AG08396 (cell line): ENCODE results near the gene FOXO4.

ENCODE experiments used
- DNase-seq: peaks from one replicate; pipeline ENCODE4 v3.0.0; 2012; ENCODE audit warnings: low spot score, mixed read lengths

Gene FOXO4

DNA sequence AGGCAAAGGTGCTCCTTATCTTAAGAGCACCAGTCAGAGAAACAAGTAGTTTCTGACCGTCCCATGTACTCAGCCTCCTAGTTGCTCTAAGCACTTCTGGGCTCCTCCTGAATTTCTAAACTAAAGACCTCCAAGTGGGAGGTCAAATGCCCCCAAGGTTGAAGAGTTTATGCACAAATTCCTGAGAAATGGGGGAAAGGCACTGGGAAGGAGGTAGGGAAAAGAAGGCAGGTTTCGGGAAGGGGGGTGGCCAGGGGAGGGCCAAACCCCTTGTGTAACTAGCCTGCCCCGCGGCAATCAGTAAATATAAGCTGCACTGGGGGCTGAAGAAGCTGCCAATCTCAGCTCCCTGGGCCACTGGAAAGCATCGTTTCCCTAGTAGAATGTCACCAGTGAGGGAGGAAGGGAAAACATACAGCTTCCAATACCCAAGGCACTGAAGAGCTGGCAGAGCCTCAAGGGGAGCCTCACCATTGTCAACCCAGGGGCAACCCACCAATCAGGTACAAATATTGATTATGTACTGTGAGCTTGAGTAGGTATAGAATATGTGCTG is 3.4 kb downstream of the FOXO4 start:
- DNase-seq: no peak

DNA sequence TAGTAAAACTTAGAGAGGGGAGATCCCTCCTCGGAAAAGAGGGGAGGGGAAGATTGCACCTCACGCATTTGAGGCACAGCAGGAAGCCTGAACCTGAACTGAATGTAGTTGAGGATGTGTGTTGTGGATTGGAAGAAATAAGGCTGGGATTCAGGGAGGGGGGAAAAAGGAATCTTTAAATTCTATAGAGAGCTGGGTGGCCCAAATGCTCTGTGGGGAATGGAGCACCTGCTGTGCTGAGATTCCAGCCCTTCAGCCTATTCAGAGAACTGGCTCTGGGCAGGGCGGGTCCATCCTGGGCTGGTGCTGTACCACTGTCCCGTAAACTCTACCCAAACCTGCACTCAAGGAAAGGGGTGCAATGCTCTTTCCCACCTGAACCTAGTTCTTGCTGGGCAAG is 4.1 kb downstream of the FOXO4 start:
- DNase-seq: no peak

DNA sequence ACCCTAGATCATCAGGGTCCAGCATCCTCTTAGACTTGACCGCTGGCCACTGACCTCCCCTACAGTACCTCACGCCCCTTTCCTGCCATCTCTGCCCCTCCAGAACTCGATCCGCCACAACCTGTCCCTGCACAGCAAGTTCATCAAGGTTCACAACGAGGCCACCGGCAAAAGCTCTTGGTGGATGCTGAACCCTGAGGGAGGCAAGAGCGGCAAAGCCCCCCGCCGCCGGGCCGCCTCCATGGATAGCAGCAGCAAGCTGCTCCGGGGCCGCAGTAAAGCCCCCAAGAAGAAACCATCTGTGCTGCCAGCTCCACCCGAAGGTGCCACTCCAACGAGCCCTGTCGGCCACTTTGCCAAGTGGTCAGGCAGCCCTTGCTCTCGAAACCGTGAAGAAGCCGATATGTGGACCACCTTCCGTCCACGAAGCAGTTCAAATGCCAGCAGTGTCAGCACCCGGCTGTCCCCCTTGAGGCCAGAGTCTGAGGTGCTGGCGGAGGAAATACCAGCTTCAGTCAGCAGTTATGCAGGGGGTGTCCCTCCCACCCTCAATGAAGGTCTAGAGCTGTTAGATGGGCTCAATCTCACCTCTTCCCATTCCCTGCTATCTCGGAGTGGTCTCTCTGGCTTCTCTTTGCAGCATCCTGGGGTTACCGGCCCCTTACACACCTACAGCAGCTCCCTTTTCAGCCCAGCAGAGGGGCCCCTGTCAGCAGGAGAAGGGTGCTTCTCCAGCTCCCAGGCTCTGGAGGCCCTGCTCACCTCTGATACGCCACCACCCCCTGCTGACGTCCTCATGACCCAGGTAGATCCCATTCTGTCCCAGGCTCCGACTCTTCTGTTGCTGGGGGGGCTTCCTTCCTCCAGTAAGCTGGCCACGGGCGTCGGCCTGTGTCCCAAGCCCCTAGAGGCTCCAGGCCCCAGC is 5.2 kb downstream of the FOXO4 start:
- no peak for DNase-seq

DNA sequence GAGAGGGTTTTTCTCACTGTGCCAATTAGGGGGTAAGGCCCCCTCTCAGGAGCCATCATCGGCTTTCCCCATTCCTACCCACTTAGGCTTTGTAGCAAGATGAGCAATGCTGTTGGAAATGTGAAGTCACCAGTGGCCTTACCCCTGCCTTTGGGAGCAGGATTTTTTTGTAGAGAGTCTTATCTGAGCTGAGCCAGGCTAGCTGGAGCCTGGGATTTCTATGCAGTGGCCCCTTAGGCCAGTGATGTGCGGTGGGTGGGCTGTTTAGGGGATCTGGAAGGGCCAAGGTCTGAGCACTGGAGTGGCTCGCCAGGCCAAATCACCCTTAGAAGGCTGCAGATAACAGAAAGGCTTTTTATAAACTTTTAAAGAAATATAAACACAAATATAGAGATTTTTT is 6.6 kb downstream of the FOXO4 start:
- DNase-seq: no peak

DNA sequence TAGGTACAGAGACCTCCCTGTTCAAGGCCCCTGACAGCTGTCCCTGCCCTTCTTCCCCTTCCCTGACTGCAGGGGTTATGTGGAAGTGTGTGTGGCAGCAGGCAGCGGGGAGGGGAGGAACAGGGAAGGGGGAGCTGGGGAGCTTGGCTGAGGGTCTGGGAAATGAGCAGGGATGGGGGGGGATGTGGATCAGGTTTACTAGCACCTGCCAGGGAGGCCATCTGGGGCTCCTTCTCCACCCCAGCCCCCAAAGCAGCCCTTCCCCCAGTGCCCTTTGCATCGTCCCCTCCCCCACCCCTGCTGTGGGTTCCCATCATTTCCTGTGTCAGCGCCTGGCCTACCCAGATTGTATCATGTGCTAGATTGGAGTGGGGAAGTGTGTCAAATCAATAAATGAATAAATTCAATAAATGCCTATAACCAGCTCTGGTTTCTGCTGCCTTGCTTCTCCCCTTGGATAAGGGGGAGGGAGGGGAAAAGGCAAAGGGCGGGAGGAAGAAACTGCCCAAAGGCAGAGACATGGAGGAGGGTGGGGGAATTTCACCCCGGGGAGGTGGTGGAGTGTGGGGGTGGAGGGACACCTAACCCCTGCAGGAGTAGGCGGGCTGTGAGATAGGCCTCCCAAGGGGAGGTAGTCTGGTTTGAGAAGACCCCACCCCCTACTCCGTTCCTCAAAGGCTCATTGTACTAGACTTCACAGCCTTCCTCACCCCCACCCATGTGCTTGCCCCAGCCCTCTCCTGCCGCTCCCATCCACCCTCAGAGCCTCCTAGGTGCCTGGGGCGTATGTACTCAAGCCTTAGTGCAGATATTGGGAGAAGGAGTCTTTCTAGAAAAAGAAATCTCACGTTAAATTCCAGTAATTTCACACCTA is 7.7 kb downstream of the FOXO4 start:
- no peak for DNase-seq

DNA sequence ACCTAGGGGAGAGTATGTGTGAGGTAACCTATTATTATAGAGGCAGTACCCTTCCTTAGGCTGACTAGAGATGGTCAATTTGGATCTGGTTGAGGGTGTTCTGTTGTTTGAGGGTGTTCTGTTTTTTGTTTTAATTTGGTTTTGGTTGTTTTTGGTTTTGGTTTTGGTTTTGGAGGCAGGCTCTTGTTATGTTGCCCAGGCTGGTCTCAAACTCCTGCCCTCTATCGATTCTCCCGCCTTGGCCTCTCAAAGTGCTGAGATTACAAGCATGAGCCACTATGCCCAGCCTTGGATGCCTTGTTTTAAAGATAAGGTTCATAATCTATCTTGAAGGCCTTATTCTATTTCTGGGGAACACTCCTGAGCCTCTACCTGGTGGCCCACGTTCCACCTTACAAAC is 10.0 kb downstream of the FOXO4 start:
- DNase-seq: no peak

DNA sequence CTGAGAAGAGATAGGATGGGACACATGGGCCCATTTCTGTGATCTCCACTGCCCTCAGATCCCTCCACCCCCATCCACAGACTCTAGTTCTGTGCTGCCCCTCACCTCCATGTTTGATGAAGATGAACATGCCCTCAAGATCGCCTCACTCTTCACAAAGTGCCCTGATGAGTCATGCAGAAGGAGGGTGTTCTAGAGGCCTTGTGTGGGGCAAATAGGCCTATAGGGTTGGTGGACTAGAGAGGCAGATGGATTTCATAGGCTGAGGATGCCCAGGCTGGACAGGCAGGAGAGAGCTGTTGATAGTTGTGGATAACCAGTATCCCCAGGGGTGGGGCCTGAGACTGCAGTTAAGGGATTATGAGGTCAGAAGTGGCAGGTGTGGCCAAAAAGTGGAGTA is 10.8 kb downstream of the FOXO4 start, which contains the start of gene CXorf65:
TSS of gene CXorf65 (minus strand) at position 314 of the 400 bp plus-strand sequence. CDS start at position 130, 184 bp downstream.
- no peak for DNase-seq

DNA sequence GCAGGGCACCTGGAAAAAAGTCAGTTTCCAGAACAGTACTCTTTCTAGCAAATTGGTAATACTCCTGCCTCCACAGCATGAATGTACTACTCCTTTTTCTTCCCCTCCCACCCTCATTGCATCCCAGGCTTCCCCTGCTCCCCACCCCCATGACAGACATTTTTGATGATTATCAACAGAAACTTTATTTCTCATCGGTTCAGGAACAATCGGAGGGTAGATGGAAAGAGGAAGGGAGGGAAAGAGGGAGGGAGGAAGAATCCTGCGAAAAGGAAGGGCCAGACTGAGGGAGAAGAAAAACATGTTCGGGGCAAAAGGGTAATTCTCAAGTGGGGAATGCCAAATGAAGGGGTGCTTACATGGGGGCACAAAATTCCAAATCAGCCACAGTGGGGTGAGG is 11.6 kb downstream of the FOXO4 start:
- DNase-seq: no peak

DNA sequence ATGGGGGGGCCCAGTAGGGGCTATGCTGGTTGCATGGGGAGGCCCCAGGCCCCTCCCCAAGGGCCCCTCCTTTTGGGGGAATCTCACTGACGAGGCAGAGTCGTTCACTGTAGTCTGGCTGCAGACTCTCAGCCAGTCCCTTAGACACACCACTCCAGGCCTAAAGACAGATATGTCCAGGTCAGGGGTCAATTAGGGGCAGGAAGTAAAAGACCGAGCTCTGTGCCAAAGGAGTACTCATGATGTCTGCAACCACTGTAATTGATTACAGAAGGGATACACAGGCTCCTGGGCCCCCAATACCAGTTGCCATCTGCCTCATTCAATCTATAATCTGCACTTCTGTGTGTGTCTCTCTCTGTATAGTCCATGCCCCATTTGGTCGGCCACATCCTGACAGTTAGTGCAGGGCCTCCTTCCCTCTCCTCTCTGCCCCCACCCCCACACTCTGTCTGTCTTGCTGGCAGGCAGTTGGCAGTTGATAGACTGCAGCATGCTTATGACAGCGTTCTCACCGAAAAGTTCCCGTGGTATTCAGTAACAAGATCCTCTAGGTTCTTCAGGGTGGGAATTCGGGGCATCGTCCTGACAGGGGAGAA is 12.2 kb downstream of the FOXO4 start:
- DNase-seq: no peak

DNA sequence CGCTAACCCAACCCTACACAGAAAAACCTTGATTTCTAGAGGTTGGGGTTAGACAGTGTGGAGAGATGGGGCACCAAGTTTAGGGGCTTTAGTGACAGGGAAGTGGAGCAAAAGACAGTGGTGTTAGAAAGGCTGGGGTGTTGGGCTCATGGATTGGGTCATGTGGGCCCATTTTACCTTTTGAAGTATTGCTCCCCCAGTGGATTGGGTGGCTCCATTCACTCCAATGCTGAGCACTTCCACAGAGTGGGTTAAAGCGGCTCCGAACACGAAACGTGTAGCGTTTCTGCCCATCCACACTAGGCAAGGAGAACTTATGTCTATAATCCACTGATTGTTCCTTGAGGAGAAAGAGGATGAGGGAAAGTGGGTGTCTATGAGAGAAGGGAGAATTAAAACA is 13.4 kb downstream of the FOXO4 start:
- DNase-seq: no peak

DNA sequence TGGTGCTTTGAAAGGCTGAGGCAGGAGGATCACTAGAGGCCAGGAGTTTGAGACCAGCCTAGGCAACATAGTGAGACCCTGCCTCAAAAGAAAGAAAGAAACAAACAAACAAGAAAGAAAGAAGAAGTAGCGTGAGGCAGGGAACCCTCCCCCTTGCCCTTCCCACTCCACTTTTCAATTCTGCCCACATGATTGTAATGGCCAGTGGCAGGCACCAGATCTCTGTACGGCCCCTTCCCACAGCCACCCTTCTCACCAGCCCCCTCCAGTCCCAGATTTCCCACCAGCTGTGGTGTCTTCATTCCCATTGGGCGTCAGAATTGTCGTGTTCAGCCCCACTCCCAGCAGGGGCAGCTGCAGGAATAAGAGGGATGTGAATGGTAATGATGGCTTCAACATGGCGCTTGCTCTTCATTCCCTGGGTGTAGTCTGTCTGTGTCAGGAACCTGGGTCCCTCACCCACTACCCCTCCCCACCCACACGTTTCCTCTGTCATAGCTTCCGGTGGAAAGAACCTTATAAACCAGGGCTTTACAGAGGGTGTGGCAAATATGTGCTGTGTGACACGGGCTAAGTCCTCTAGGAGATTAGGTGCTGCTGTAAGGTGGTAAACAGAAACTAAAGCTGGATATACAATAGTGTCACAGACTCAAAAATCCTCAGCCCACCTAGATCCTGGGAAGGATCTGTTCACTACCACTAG is 15.6 kb downstream of the FOXO4 start, which contains the start of gene IL2RG:
TSS of gene IL2RG (minus strand) at position 437 of the 703 bp plus-strand sequence. CDS start at position 399, 38 bp downstream.
- no peak for DNase-seq

DNA sequence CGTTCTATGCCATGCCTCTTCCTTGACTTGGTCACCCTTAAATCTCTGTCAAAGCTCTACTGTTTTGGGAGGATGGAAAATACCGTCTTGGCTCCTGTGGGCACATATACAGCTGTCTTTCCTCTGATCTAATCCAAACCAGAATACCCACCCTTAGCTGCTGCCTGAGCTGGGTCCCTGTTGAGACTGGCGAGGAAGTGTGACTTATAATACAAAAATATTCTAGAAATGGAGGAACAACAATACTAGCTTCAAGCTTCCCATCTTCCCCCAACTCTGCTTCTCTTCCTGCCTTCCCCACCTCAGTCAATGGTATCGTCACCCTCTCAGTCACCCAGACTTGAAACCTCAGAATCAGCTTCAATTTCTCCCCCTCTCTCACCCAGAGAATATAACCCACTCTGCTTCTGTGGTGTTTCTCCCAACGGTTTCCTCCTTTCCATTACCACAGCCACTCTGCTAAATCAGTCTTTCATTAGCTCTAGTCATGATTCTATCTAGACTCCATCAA is 16.3 kb downstream of the FOXO4 start:
- no peak for DNase-seq

DNA sequence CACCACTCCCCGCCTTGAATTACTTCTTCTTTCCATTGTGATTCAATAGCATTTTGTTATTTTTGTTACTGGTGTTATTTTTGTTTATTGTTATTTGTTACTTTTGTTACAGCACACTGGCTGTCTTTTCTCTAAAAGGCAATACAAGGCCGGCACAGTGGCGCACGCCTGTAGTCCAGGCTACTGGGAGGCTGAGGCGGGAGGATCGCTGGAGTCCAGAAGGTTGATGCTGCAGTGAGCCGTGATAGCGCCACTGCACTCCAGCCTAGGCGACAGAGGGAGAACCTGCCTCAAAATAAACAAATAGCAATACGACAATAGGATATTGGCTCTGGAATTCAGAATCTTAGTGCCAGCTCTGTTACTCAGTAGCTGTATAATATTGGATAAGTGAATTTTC is 21.7 kb downstream of the FOXO4 start:
- no peak for DNase-seq

DNA sequence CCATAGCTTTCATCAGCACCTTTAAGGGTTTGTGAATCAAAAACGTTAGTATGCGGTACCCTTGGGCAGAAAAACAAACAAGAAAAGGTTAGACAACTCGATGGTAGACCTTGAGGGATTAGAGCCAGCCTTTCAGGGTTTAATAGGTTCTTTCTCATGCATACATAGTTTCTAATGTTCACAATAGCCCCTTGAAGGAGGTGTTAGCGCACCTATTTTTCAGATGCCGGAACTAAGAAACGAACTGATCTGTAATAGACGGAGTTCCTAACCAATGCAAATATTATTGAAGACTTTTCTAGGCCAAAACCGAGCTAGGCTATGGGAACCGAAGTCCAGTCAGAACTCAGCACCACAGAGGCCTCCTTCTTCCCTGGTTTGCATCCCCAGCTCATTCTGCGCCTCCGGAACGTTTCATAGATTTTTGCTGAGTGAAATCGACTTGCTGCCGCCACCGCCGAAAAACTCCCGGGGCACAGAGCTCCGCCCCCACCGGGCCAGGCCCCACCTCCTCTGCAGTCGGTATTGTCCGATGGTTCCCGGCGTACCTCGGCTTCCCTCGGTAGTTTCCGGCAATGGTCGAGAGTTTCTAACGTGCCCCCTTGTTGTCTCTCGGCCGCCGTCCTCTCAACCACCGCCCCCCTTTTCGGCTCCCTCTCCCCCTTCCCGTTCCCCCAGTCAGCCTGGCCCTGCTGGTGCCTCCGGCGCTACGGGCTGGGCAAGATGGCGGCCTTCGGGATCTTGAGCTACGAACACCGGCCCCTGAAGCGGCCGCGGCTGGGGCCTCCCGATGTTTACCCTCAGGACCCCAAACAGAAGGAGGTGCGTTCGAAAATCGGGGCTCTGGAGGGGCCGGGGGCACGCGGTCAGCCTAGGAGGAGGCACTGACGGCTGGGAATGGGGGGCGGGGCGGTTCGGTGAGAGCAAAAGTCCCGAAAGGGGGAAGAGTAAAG is 22.7 kb downstream of the FOXO4 start, which contains the start of gene MED12:
TSS of gene MED12 (plus strand) at position 565 of the 953 bp plus-strand sequence. CDS start at position 724, 159 bp downstream.
- peak; percentile 82 for DNase-seq

DNA sequence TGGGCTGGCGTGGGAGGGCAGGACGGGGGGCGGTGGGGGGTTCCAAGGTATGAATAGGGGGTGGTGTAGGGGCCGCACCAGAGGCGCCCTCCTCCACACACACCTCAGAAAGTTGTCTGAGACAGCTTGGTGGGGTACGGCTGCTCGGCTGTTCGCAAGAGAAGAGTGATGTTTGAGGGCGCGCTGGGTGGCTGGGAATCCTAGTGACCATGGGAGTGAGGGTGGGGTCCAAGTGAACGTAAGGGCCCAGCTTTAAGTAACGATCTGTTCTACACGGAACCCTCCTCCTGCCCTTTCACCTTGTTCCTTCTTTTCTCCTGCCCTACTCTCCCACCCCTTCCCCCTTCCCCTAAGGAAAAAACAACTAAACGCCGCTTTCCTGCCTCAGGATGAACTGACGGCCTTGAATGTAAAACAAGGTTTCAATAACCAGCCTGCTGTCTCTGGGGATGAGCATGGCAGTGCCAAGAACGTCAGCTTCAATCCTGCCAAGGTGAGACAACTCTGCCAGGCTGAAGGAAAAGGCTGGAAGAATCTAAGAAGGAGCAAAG is 23.4 kb downstream of the FOXO4 start:
- DNase-seq: no peak

DNA sequence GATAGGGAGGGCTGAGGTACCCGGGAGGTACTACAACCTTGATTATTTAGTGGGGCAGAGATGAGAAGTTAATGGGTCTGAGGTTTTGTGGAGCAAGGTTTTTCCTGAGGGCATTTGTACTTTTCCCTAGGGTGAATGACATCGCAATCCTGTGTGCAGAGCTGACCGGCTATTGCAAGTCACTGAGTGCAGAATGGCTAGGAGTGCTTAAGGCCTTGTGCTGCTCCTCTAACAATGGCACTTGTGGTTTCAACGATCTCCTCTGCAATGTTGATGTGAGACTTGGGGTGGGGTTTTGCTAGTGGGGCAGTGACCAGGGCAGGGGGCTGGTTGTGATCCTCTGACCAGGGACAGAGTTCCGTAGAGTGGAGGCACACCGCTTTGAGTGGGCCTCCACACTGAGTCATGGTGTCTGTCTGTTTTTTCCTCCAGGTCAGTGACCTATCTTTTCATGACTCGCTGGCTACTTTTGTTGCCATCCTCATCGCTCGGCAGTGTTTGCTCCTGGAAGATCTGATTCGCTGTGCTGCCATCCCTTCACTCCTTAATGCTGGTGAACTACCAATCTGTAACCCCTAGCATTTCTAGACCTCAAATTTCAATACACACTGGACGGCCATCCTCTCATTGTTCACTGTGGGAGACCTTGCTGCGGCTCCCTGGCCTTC is 32.6 kb downstream of the FOXO4 start:
- DNase-seq: no peak

DNA sequence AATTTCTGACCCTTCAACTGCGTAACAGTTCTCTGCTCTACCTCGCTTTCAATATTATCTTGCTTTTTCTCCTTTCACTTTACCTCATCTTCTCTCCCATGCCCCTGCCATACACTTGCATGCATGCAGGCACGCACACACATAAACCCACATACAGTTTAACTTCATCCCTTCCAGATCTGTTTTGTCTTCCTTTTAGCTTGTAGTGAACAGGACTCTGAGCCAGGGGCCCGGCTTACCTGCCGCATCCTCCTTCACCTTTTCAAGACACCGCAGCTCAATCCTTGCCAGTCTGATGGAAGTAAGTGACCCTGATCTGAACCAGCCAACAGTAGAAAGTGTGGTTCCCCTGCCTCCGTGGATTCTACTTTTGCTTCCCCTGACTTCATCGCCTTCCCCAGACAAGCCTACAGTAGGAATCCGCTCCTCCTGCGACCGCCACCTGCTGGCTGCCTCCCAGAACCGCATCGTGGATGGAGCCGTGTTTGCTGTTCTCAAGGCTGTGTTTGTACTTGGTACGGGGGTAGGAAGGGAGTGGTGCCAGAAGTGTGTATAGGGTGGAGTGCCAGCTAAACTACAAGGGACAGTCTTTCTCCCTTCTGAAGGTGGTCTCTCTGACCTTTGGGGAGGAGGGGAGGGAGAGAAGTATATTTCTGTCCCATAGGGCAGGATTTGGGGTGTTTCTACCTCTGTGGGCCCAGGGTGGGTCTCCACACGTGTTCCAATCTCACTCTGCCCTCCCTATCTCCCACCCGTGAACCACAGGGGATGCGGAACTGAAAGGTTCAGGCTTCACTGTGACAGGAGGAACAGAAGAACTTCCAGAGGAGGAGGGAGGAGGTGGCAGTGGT is 33.5 kb downstream of the FOXO4 start:
- DNase-seq: peak; percentile 66

DNA sequence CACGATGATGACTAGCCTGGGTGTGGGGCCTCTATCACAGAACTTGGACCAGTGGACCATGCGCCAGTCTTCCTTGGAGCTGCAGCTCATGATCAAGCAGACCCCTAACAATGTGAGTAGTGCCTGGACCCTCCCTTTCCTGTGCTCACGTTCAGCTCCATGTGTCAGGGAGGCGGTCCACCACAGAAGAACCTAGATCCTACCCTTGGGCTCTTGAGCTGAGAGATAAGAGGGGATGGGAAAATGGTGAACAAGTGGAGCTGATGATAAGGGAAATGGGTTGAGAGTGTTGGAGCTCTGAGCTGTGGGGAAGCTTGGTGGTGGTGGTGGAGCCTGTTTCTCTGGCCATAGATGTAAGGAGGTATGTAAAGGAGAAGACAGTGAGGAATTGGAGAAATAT is 35.9 kb downstream of the FOXO4 start:
- no peak for DNase-seq
